ENCODE data around the gene ERBB3. TPM values are rescaled to one million over a fixed set of nuclear protein-coding genes. Genes with fewer than 3 reads are reported as not detected.
"Not testable (repeated sequence)": the region's sequence is repeated elsewhere in the genome, so short reads cannot be mapped to it uniquely, and the experiment has no call there.

ERBB3 gene
- total RNA-seq, 4 donors from 2014 or later = 177 to 209 (median 202) TPM

GRCh38 chr12:56114084-56114483 is 34.1 kb downstream of the ERBB3 start:
- TF ChIP-seq CTCF (IDR thresholded peaks at IDR 0.05) (no peak), POLR2A (IDR thresholded peaks at IDR 0.05) (no peak)
- intact Hi-C loops (cut with DNase I; ENCODE audit: low total_unique reads) = no loop called here
- no peak for DNase-seq (ENCODE audit: low spot score in 2 of 2)
- 89% methylated on average over 1 of the region's 1 CpG for WGBS, 2 donors
- no peak overlapping the region for H3K4me3 ChIP-seq (ENCODE audit: low read depth, poor library complexity, severe bottlenecking)

- H3K4me3 ChIP-seq (ENCODE audit: low read depth, poor library complexity, severe bottlenecking) = no peak overlapping the region
- WGBS, 2 donors = 35 to 37% methylated on average over 10 of the region's 10 CpGs
- no peak for DNase-seq (ENCODE audit: low spot score in 2 of 2)
These were observed 35.4 kb downstream of the ERBB3 start for GRCh38 chr12:56115329-56115728.

GRCh38 chr12:56116267-56117081 is 36.5 kb downstream of the ERBB3 start, which contains the start of gene RPL41:
TSS of gene RPL41 (plus strand) at chr12:56116633.
- TF ChIP-seq CTCF (IDR thresholded peaks at IDR 0.05) (no peak), POLR2A (IDR thresholded peaks at IDR 0.05) (peak in 1 of 2 donors; percentile 94)
- whole genome bisulfite sequencing, 2 donors = 0 to 1% methylated on average over 34 of the region's 34 CpGs
- DNase-seq (ENCODE audit: low spot score in 2 of 2) = peak; percentile 96 to 99
- peak within 1 kb of the TSS; percentile 57 for H3K4me3 ChIP-seq (ENCODE audit: low read depth, poor library complexity, severe bottlenecking)
- intact Hi-C loops (cut with DNase I; ENCODE audit: low total_unique reads) = no loop called here

More at GRCh38 chr12:56115329-56115728, 35.4 kb downstream of the ERBB3 start:
- TF ChIP-seq POLR2A (IDR thresholded peaks at IDR 0.05) (no peak), CTCF (IDR thresholded peaks at IDR 0.05) (no peak)
- intact Hi-C loops (cut with DNase I; ENCODE audit: low total_unique reads) = no loop called here

DNA sequence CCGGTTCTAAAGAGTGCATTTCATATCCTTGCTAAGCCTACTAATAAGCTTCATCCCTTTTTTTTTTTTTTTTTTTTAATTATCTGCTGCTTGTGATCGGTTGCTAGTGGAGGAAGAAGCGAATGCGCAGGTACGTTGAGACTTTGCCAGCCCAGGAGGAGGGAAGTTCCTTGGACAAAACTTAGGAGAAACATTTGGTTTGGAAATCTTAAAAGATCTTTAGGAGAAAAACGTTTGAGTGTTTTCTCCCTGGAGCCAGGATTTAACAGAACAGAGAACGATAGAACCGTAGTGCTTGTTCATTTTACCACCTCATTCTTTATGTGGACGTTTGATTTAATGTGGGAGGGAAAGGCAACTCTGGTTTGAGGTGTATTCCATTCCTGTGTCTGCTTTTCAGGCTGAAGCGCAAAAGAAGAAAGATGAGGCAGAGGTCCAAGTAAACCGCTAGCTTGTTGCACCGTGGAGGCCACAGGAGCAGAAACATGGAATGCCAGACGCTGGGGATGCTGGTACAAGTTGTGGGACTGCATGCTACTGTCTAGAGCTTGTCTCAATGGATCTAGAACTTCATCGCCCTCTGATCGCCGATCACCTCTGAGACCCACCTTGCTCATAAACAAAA is 37.2 kb downstream of the ERBB3 start:
- intact Hi-C loops (cut with DNase I; ENCODE audit: low total_unique reads); DNase-seq (ENCODE audit: low spot score in 2 of 2): not testable (repeated sequence)
- 2 to 5% methylated on average over 16 of the region's 16 CpGs for WGBS, 2 donors
- H3K4me3 ChIP-seq (ENCODE audit: low read depth, poor library complexity, severe bottlenecking) = peak overlapping the region; percentile 57

- 1% methylated on average over 42 to 52 of the region's 61 CpGs for WGBS, 2 donors
- intact Hi-C loops (cut with DNase I; ENCODE audit: low total_unique reads) = no loop called here
- peak within 1 kb of the TSS; percentile 57 for H3K4me3 ChIP-seq (ENCODE audit: low read depth, poor library complexity, severe bottlenecking)
- TF ChIP-seq POLR2A (IDR thresholded peaks at IDR 0.05) (peak in 1 of 2 donors; percentile 64), CTCF (IDR thresholded peaks at IDR 0.05) (peak in 1 of 3 donors; percentile 9)
- peak; percentile 99 to 100 for DNase-seq (ENCODE audit: low spot score in 2 of 2)
These were observed 38.1 kb downstream of the ERBB3 start, which contains the start of gene ZC3H10 for GRCh38 chr12:56117778-56118687. TSS of gene ZC3H10 (plus strand) at chr12:56118266. CDS start at chr12:56120563, 2,297 bp downstream.
